ENCODE results near the gene TUBGCP3.

- TF ChIP-seq POLR2AphosphoS5 (IDR thresholded peaks at IDR 0.05), result no peak
- no peak for TF ChIP-seq CTCF (IDR thresholded peaks at IDR 0.05)
- TF ChIP-seq POLR2A (IDR thresholded peaks at IDR 0.05), result no peak
- no peak for TF ChIP-seq EP300 (IDR thresholded peaks at IDR 0.05)
Observed at GRCh38 chr13:112510987-112511685, 76.8 kb downstream of the TUBGCP3 start.
